ENCODE results near the gene ARPC1B. TPM values are rescaled to one million over a fixed set of nuclear protein-coding genes. Genes with fewer than 3 reads are reported as not detected.
A peak's percentile ranks its signal among the peaks of the same experiment; 100 is the strongest.

The ARPC1B gene
- total RNA-seq, 4 donors from 2014 or later = 214 to 273 (median 228) TPM

- peak overlapping the region; percentile 19 to 74 (median 25) for H3K27ac ChIP-seq
- peaks cover 3 to 35% of the 10 kb centered on the region in 2 donors for H3K4me1 ChIP-seq
- H3K36me3 ChIP-seq = peaks cover 3 to 5% of the 10 kb centered on the region in 2 donors
- intact Hi-C loops (cut with DNase I) = no loop called here
- H3K9me3 ChIP-seq = no peaks in the 10 kb centered on the region
- H3K27me3 ChIP-seq = no peaks in the 10 kb centered on the region
- WGBS, 2 donors = 58 to 74% methylated on average over 8 to 12 of the region's 12 CpGs
- DNase-seq = no peak
- TF ChIP-seq CTCF (IDR thresholded peaks at IDR 0.05) (no peak), POLR2A (IDR thresholded peaks at IDR 0.05) (no peak)
- no peak overlapping the region for H3K4me3 ChIP-seq (replicated peaks in 1 of 3)
These were observed 5.7 kb downstream of the ARPC1B start for GRCh38 chr7:99380032-99380822.

- WGBS, 2 donors = 78 to 93% methylated on average over 11 to 16 of the region's 16 CpGs
- Histone ChIP-seq H3K4me3 (replicated peaks in 1 of 3) (no peak overlapping the region), H3K4me1 (peaks cover 0 to 28% of the 10 kb centered on the region in 2 donors)
These were observed 6.5 kb downstream of the ARPC1B start for GRCh38 chr7:99380823-99381663.

GRCh38 chr7:99381664-99382075 is 7.1 kb downstream of the ARPC1B start:
- intact Hi-C loops (cut with DNase I) = no loop called here
- no peak for TF ChIP-seq POLR2A (IDR thresholded peaks at IDR 0.05)
- no peak for TF ChIP-seq CTCF (IDR thresholded peaks at IDR 0.05)
- H3K27me3 ChIP-seq = no peaks in the 10 kb centered on the region
- DNase-seq = no peak
- no peak overlapping the region for H3K4me3 ChIP-seq (replicated peaks in 1 of 3)
- no peak overlapping the region for H3K27ac ChIP-seq
- WGBS, 2 donors = 90 to 100% methylated on average over 1 to 5 of the region's 7 CpGs
- H3K36me3 ChIP-seq = peaks cover 9 to 16% of the 10 kb centered on the region in 2 donors
- H3K4me1 ChIP-seq = peaks cover 0 to 27% of the 10 kb centered on the region in 2 donors
- H3K9me3 ChIP-seq = no peaks in the 10 kb centered on the region

More at GRCh38 chr7:99380823-99381663, 6.5 kb downstream of the ARPC1B start:
- peak overlapping the region in 2 of 3 donors; percentile 25 to 74 for H3K27ac ChIP-seq
- no peak for TF ChIP-seq CTCF (IDR thresholded peaks at IDR 0.05)
- TF ChIP-seq POLR2A (IDR thresholded peaks at IDR 0.05) = no peak
- no peaks in the 10 kb centered on the region for H3K27me3 ChIP-seq
- no peaks in the 10 kb centered on the region for H3K9me3 ChIP-seq
- peaks cover 3 to 9% of the 10 kb centered on the region in 2 donors for H3K36me3 ChIP-seq
- intact Hi-C loops (cut with DNase I) = no loop called here
- peak in 1 of 2 donors; percentile 27 for DNase-seq

GRCh38 chr7:99383203-99383602 is 8.7 kb downstream of the ARPC1B start:
- intact Hi-C loops (cut with DNase I) = no loop called here

More at GRCh38 chr7:99383203-99383602, 8.7 kb downstream of the ARPC1B start:
- Histone ChIP-seq H3K4me1 (peaks cover 0 to 27% of the 10 kb centered on the region in 2 donors), H3K4me3 (replicated peaks in 1 of 3) (no peak overlapping the region), H3K36me3 (peaks cover 18 to 21% of the 10 kb centered on the region in 2 donors), H3K27ac (no peak overlapping the region), H3K9me3 (no peaks in the 10 kb centered on the region), H3K27me3 (no peaks in the 10 kb centered on the region)
- TF ChIP-seq CTCF (IDR thresholded peaks at IDR 0.05) (no peak), POLR2A (IDR thresholded peaks at IDR 0.05) (no peak)
- 90 to 93% methylated on average over 10 of the region's 10 CpGs for WGBS, 2 donors
- DNase-seq = no peak

Data from thyroid gland (tissue), 4 donors.